ELR (cell line): ENCODE data around the gene TMEM121.
"Not testable (repeated sequence)": the region's sequence is repeated elsewhere in the genome, so short reads cannot be mapped to it uniquely, and the experiment has no call there.

Source experiments
- DNase-seq: peaks from one replicate; pipeline ENCODE4 v3.0.0-alpha.2; 2015; ENCODE audit warnings: low read depth

TMEM121 gene

DNA sequence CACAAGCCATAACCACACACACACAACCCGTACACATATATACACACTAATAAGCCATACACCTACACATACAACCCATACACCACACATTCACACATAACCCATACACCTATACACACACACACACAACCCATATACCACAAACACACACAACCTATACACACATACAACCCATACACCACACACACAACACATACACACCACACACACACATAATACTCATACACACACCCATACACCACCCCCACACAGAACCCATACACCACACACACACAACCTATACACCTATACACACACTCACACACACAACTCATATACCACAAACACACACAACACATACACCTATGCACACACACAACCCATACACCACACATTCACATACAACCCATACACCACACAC, 44.1 kb downstream of the TMEM121 start:
- DNase-seq: no peak

DNA sequence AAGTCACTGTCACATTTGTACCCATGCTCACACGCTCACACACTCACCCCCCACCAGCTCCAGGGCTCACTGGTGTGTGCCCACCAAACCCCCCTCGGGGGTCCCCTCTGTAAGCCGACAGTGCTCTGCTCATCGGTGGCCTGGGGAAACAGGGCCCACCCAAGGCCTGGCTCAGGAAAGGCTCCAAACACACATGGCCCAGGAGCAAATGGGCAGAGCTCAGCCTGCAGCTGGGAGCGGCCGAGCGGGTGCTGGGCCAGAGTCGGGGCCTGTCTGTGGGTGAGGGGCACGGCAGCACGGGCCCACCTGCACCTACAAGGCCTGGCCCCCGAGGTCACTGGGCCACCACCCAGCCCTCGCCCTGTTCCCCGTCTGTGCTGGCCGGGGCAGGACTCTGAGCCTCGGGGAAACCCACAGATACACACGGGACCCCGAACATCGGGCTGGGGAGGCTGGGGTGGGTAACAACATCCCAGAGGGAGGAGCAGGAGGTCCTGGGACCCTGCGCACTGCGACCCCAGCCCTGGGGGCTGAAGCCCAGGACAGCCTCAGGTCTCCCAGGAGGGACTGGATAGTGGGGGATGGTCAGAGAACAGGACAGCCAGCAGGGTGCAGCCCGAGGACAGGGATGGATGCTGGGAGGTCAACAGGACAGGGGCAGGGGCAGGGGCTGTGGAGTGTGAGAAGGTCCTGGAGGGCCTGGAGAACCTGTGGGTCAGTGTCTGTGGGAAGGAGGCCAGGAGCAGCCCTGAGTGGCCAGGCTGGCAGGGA, 45.0 kb downstream of the TMEM121 start:
- DNase-seq: not testable (repeated sequence)

- DNase-seq: not testable (repeated sequence)
These were observed 45.7 kb downstream of the TMEM121 start for GRCh38 chr14:105572063-105572462.

DNA sequence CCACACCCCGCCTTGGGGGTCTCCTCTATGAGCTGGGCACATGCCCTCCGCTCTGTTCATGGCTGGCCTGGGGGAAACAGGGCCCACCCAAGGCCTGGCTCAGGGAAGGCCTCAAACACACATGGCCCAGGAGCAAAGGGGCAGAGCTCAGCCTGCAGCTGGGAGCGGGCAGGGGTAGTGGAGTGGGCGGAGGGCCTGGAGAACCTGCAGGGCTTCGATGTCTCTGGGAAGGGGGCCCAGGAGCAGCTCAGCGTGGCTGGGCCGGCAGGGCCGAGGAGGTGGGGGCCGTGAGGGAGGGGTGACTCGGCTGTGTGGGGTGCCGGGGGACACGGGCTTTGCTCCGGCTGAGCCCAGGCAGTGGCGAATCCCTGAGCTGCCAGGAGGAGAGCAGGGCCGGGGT, 47.5 kb downstream of the TMEM121 start:
- DNase-seq: not testable (repeated sequence)

DNA sequence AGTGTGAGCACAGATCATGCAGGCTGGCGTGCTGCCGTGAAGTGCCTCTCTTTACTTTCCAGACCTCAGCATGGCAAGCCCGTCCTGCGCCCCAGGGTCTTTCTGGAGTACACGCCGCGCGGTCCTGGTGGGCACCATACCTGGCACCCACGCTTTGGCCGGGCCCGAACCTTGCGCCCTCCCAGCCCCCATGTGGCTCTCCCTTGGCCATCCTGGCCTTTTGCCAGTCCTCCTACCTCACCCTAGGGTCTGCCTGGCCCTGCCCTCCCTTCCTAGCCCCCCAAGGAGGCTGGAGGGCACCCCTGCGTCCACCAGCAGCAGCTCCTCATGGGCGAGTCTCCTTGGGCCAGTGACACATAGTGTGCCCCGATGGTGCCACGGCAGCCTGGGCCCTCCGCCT, 48.0 kb downstream of the TMEM121 start:
- not testable (repeated sequence) for DNase-seq

- not testable (repeated sequence) for DNase-seq
These were observed 48.8 kb downstream of the TMEM121 start for GRCh38 chr14:105575016-105575700.

DNA sequence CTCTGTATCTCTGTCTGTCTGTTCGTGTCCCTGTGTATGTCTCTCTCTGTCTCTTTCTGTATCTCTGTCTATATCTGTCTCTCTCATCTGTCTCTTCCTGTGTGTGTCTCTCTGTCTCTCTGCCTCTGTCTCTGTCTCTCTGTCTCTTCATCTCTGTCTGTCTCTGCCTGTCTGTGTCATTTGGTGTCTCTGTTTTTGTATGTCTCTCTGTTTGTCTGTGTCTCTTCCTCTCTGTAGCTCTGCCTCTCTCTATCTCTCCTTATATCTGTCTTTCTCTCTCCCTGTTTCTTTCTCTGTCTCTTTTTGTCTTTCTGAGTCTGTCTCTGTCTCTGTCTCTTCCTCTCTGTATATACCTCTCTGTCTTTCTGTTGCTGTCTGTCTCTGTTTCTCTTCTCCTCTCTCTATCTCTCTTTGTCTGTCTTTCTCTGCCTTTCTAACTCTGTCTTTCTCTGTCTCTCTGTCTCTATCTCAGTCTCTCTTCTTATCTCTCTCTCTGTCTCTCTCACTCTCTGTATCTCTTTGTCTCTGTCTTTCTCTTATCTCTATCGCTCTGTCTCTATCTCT, 50.2 kb downstream of the TMEM121 start:
- DNase-seq: no peak

DNA sequence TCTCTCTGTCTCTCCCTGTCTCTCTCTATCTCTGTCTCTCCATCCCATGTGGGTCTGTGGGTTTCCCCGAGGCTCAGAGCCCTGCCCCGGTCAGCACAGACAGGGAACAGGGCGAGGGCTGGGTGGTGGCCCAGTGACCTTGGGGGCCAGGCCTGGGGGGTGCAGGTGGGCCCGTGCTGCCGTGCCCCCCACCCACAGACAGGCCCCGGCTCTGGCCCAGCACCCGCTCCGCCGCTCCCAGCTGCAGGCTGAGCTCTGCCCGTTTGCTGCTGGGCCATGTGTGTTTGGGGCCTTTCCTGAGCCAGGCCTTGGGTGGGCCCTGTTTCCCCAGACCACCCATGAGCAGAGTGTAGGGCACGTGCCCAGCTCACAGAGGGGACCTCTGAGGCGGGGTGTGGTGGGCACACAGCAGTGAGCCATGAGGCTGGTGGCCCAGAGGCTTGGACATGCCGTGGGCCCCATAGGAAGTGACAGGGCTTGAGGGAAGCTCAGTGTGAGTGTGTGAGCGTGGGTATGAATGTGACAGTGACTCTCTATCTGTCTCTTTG, 51.0 kb downstream of the TMEM121 start:
- no peak for DNase-seq

DNA sequence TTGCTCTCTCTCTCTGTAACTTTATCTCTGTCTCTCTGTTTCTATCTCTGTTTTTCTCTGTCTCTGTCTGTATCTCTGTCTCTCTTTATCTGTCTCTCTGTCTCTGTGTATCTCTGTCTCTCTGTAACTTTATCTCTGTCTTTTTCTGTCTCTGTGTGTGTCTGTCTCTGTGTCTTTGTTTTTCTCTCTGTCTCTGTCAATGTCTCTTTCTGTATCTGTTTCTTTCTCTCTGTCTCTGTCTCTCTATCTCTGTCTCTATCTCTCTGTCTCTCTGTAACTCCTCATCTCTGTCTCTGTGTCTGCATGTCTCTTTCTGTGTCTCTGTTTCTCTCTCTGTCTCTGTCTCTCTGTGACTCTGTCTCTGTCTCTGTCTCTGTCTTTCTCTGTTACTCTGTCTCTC, 51.7 kb downstream of the TMEM121 start:
- DNase-seq: no peak

DNA sequence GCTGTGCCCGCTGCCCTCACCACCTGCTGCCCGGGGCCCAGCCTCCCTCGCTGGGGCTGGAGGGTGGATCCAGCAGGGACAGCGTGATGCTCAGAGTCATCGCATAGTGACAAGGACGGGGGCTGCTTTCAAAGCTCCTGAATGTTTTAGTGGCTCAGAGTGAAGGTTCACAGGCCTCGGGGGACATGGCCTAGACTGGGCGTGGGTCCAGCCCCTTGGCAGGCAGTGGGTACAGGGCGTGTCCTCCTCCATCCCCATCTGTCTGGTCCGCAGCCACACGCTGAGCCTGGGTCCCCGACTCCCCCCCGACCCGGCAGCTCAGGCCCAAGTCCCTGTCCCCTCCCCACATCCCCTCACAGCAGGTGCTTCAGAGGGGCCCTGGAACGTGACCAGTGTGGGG, 52.8 kb downstream of the TMEM121 start:
- not testable (repeated sequence) for DNase-seq
